Thymus (tissue), 11 donors: ENCODE measurements around the gene ZNF771. TPM values are rescaled to one million over a fixed set of nuclear protein-coding genes. Genes with fewer than 3 reads are reported as not detected.
A peak's percentile ranks its signal among the peaks of the same experiment; 100 is the strongest.

ENCODE experiments used
- DNase-seq, 9 donors: peaks; one replicate each; pipeline ENCODE4 v3.0.0-alpha.2; 2013; ENCODE audit warnings: low spot score in 9 of 9, low read depth in 6 of 9, missing footprints in 1 of 9
- H3K27ac ChIP-seq, 2 donors: one replicate each; pipeline ENCODE4 v1.5.1; 2013; ENCODE audit warnings: control low read depth in 1 of 2, low read depth in 1 of 2, low read length in 1 of 2, mild to moderate bottlenecking in 1 of 2, moderate library complexity in 1 of 2
- H3K27me3 ChIP-seq, 2 donors: one replicate each; pipeline ENCODE4 v1.5.1; 2013; ENCODE audit warnings: low read length in 1 of 2; ENCODE audit not compliant: control insufficient read depth in 2 of 2, insufficient read depth in 1 of 2
- H3K36me3 ChIP-seq, 2 donors: one replicate each; pipeline ENCODE4 v1.5.1; 2013; ENCODE audit warnings: low read length in 1 of 2, mild to moderate bottlenecking in 1 of 2, moderate library complexity in 1 of 2; ENCODE audit not compliant: control insufficient read depth in 2 of 2, insufficient read depth in 2 of 2
- H3K4me1 ChIP-seq, 2 donors: one replicate each; pipeline ENCODE4 v1.5.1; 2013; ENCODE audit warnings: low read length in 2 of 2; ENCODE audit not compliant: control insufficient read depth in 2 of 2, insufficient read depth in 2 of 2
- H3K4me3 ChIP-seq, 2 donors: one replicate each; pipeline ENCODE4 v1.5.1; 2013; ENCODE audit warnings: low read length in 2 of 2, control low read depth in 1 of 2, mild to moderate bottlenecking in 1 of 2
- H3K9me3 ChIP-seq, 2 donors: one replicate each; pipeline ENCODE4 v1.5.1; 2013; ENCODE audit warnings: low read length in 1 of 2, mild to moderate bottlenecking in 1 of 2; ENCODE audit not compliant: control insufficient read depth in 2 of 2, insufficient read depth in 1 of 2
- WGBS: extraction: QIAGEN DNeasy Blood & Tissue Kit; methylation state at CpG from one replicate; pipeline ENCODE4 v1.1.7; 2013; 5-methylcytosine and 5-hydroxymethylcytosine counted together
- polyA plus RNA-seq: library from polyadenylated mRNA; stranded (reverse); fragments of 200-250 nt; gene quantifications from one replicate; pipeline ENCODE4 v1.2.3, GENCODE V29; 2013
- total RNA-seq: library from RNA; stranded (reverse); fragments of 120-200 nt; gene quantifications from one replicate; pipeline ENCODE4 v1.2.4, GENCODE V29; 2013
- donor health status: healthy.

The ZNF771 gene
- total and polyA plus RNA-seq, 2 donors, result 3.7 to 4.1 TPM

GRCh38 chr16:30372038-30372712 is 35.2 kb upstream of the ZNF771 start:
- DNase-seq, result peak in 1 of 9 donors; percentile 74
- H3K27ac ChIP-seq, result peak overlapping the region; percentile 36 to 97
- peaks cover 37 to 54% of the 10 kb centered on the region in 2 donors for H3K4me1 ChIP-seq
- peaks cover 0 to 4% of the 10 kb centered on the region in 2 donors for H3K36me3 ChIP-seq
- no peak overlapping the region for H3K4me3 ChIP-seq
- H3K27me3 ChIP-seq, result no peaks in the 10 kb centered on the region
- H3K9me3 ChIP-seq, result peaks cover 0 to 8% of the 10 kb centered on the region in 2 donors
- WGBS, result 57% methylated on average over 6 of the region's 6 CpGs

- H3K4me1 ChIP-seq, result peaks cover 36 to 54% of the 10 kb centered on the region in 2 donors
- H3K27ac ChIP-seq, result peak overlapping the region in 1 of 2 donors; percentile 97
- peaks cover 0 to 8% of the 10 kb centered on the region in 2 donors for H3K9me3 ChIP-seq
- WGBS, result 94% methylated on average over 5 of the region's 5 CpGs
- peaks cover 0 to 4% of the 10 kb centered on the region in 2 donors for H3K36me3 ChIP-seq
- no peak overlapping the region for H3K4me3 ChIP-seq
- no peak for DNase-seq
- H3K27me3 ChIP-seq, result no peaks in the 10 kb centered on the region
These were observed 34.7 kb upstream of the ZNF771 start for GRCh38 chr16:30372725-30373124.

GRCh38 chr16:30374538-30374937 is 32.9 kb upstream of the ZNF771 start, which contains the start of gene MYL11:
Gene MYL11, plus strand, starts transcription at chr16:30374802. Its CDS starts 56 bp downstream, at chr16:30374858.
- no peak for DNase-seq
- Histone ChIP-seq H3K27ac (no peak within 1 kb of the TSS), H3K4me3 (no peak within 1 kb of the TSS), H3K9me3 (peaks cover 2 to 3% of the 10 kb centered on the region in 2 donors), H3K27me3 (no peaks in the 10 kb centered on the region), H3K4me1 (peaks cover 31 to 51% of the 10 kb centered on the region in 2 donors), H3K36me3 (peaks cover 0 to 6% of the 10 kb centered on the region in 2 donors)
- WGBS, result 96% methylated on average over 6 of the region's 6 CpGs

- Histone ChIP-seq H3K4me3 (no peak overlapping the region), H3K36me3 (peaks cover 0 to 13% of the 10 kb centered on the region in 2 donors), H3K9me3 (peaks cover 2 to 3% of the 10 kb centered on the region in 2 donors), H3K27me3 (no peaks in the 10 kb centered on the region), H3K27ac (no peak overlapping the region), H3K4me1 (peaks cover 44 to 62% of the 10 kb centered on the region in 2 donors)
- no peak for DNase-seq
- 96% methylated on average over 8 of the region's 8 CpGs for WGBS
These were observed 31.5 kb upstream of the ZNF771 start for GRCh38 chr16:30375864-30376263.

GRCh38 chr16:30376461-30376902 is 30.9 kb upstream of the ZNF771 start:
- no peak overlapping the region for H3K4me3 ChIP-seq
- no peak overlapping the region for H3K27ac ChIP-seq
- peaks cover 44 to 62% of the 10 kb centered on the region in 2 donors for H3K4me1 ChIP-seq
- H3K36me3 ChIP-seq, result peaks cover 0 to 13% of the 10 kb centered on the region in 2 donors
- DNase-seq, result no peak
- no peaks in the 10 kb centered on the region for H3K27me3 ChIP-seq
- peaks cover 2 to 3% of the 10 kb centered on the region in 2 donors for H3K9me3 ChIP-seq
- 98% methylated on average over 8 of the region's 8 CpGs for WGBS

GRCh38 chr16:30377050-30377811 is 30.2 kb upstream of the ZNF771 start:
- H3K4me1 ChIP-seq, result peaks cover 41 to 62% of the 10 kb centered on the region in 2 donors
- peak overlapping the region; percentile 92 to 100 for H3K27ac ChIP-seq
- no peak for DNase-seq
- peaks cover 2 to 3% of the 10 kb centered on the region in 2 donors for H3K9me3 ChIP-seq
- no peaks in the 10 kb centered on the region for H3K27me3 ChIP-seq
- H3K4me3 ChIP-seq, result peak overlapping the region; percentile 57 to 80
- peaks cover 0 to 13% of the 10 kb centered on the region in 2 donors for H3K36me3 ChIP-seq
- 42% methylated on average over 29 of the region's 29 CpGs for WGBS

GRCh38 chr16:30377812-30378235 is 29.6 kb upstream of the ZNF771 start:
- DNase-seq, result peak in 8 of 9 donors; percentile 77 to 94 (median 84)
- peaks cover under 1 to 2% of the 10 kb centered on the region in 2 donors for H3K9me3 ChIP-seq
- H3K36me3 ChIP-seq, result peaks cover 0 to 13% of the 10 kb centered on the region in 2 donors
- H3K4me1 ChIP-seq, result peaks cover 39 to 62% of the 10 kb centered on the region in 2 donors
- peak overlapping the region; percentile 57 to 80 for H3K4me3 ChIP-seq
- no peaks in the 10 kb centered on the region for H3K27me3 ChIP-seq
- H3K27ac ChIP-seq, result peak overlapping the region; percentile 92 to 100
- WGBS, result under 1% methylated on average over 39 of the region's 39 CpGs

- Histone ChIP-seq H3K27me3 (no peaks in the 10 kb centered on the region), H3K36me3 (peaks cover 0 to 13% of the 10 kb centered on the region in 2 donors), H3K27ac (peak overlapping the region; percentile 92 to 100), H3K4me3 (peak overlapping the region; percentile 57 to 80), H3K9me3 (peaks cover 2 to 4% of the 10 kb centered on the region in 2 donors), H3K4me1 (peaks cover 40 to 66% of the 10 kb centered on the region in 2 donors)
- 1% methylated on average over 67 of the region's 67 CpGs for WGBS
- DNase-seq, result peak; percentile 88 to 99 (median 98)
These were observed 28.9 kb upstream of the ZNF771 start for GRCh38 chr16:30378236-30379157.
